OCI-LY1 (cell line): ENCODE data around the gene C11orf24.

Experiments
- H2AFZ ChIP-seq: fragments of 200-600 bp; sonication (generic), shearing (Covaris generic); 2 replicates; pipeline ENCODE4 v1.6.0; 2014; ENCODE audit warnings: antibody characterized with exemption, mild to moderate bottlenecking, low read length
- H3F3A ChIP-seq: fragments of 200-600 bp; sonication (generic), shearing (Covaris generic); 2 replicates; pipeline ENCODE4 v1.6.0; 2014; ENCODE audit warnings: mild to moderate bottlenecking, antibody characterized with exemption, low read length, moderate library complexity; ENCODE audit not compliant: insufficient read depth
- H3K27ac ChIP-seq: fragments of 200-600 bp; sonication (generic); 2 replicates; pipeline ENCODE4 v1.5.1; 2014; ENCODE audit warnings: low read length, mixed run types, mild to moderate bottlenecking, low read depth; ENCODE audit not compliant: poor library complexity, severe bottlenecking
- H3K27me3 ChIP-seq: fragments of 200-600 bp; sonication (generic); 2 replicates; pipeline ENCODE4 v1.6.0; 2014; ENCODE audit warnings: antibody characterized with exemption, mild to moderate bottlenecking, low read length, moderate library complexity; ENCODE audit not compliant: insufficient read depth
- H3K36me3 ChIP-seq: fragments of 200-600 bp; sonication (generic); 2 replicates; pipeline ENCODE4 v1.6.1; 2014; ENCODE audit warnings: mild to moderate bottlenecking, antibody characterized with exemption, low read length, moderate library complexity, mixed read lengths; ENCODE audit not compliant: insufficient read depth
- H3K4me1 ChIP-seq: fragments of 200-600 bp; sonication (generic); 2 replicates; pipeline ENCODE4 v1.5.1; 2014; ENCODE audit warnings: mild to moderate bottlenecking, low read length, moderate library complexity; ENCODE audit not compliant: insufficient read depth, severe bottlenecking
- H3K4me2 ChIP-seq: fragments of 200-600 bp; sonication (generic), shearing (Covaris generic); 2 replicates; pipeline ENCODE4 v1.6.1; 2014; ENCODE audit warnings: low read length
- H3K4me3 ChIP-seq: fragments of 200-600 bp; sonication (generic); 2 replicates; pipeline ENCODE4 v1.5.1; 2014; ENCODE audit warnings: low read length, low read depth, mild to moderate bottlenecking, mixed read lengths; ENCODE audit not compliant: poor library complexity, severe bottlenecking
- H3K79me2 ChIP-seq: fragments of 200-600 bp; shearing (Covaris generic); 2 replicates; pipeline ENCODE4 v1.6.1; 2016; ENCODE audit warnings: mixed run types, low read length, mixed read lengths; ENCODE audit not compliant: insufficient read depth
- H3K9ac ChIP-seq: fragments of 200-600 bp; sonication (generic), shearing (Covaris generic); 2 replicates; pipeline ENCODE4 v1.6.1; 2014; ENCODE audit warnings: mild to moderate bottlenecking, low read length, mixed read lengths
- H3K9me2 ChIP-seq: fragments of 200-600 bp; sonication (generic), shearing (Covaris generic); 2 replicates; pipeline ENCODE4 v1.6.1; 2014; ENCODE audit warnings: low read depth, mild to moderate bottlenecking, low read length, mixed read lengths
- H3K9me3 ChIP-seq: fragments of 200-600 bp; shearing (Covaris generic); 2 replicates; pipeline ENCODE4 v1.6.1; 2014; ENCODE audit warnings: low read length, mixed read lengths
- H4K20me1 ChIP-seq: fragments of 200-600 bp; sonication (generic), shearing (Covaris generic); 2 replicates; pipeline ENCODE4 v1.6.0; 2016; ENCODE audit warnings: mild to moderate bottlenecking, low read length; ENCODE audit not compliant: insufficient read depth
- EZH2 ChIP-seq: fragments of 200-600 bp; sonication (generic), shearing (Covaris generic); IDR thresholded peaks from 2 replicates; pipeline ENCODE4 v1.8.0; 2017; ENCODE audit warnings: borderline replicate concordance, mixed run types, mild to moderate bottlenecking, antibody characterized with exemption, low read length, moderate library complexity, mixed read lengths
- TF ChIP-seq, protein P1 (sequence below): fragments of 200-600 bp; sonication (generic), shearing (Covaris generic); IDR thresholded peaks from 2 replicates; pipeline ENCODE4 v1.5.1; 2017; ENCODE audit warnings: mild to moderate bottlenecking, antibody characterized with exemption, low read length, moderate library complexity, mixed read lengths

The C11orf24 gene

DNA sequence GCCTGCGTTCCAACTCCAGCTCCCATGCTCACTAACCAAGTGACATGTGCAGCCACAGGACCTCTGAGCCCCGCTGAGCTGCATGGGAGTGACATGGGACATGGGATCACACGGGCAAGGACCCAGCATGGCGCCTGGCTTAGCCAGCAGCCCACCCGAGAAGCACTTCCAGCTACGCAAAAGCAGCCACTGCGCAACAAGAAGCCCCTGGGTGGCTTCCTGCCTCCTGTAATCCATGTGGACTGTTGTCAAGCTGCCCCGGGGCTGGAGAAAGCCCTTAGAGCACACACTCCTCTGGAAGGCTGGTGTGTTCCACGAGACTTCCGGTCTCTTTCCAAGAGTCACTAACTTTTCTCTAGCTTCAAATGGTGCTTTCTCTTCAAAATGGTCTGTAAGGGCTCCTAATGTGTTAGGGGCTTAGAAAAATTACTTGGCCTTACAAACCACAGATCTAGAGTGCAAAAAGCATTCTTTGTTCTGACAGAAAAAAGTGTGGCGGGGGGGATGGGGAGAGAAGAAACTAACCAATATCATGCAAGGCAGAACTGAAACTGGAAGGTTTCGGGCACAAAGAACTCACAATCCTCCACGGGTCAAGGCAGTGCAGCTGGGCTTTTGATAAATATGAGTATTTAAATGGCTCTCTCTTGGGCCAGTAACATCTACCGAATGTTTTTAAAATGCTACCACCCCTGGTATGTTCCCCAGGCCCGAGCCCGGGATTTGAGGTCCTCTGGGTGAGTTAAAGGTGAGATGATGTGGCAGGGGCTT is 5.5 kb downstream of the C11orf24 start:
- no peaks in the 10 kb centered on the region for H3K9me2 ChIP-seq
- peak overlapping the region; percentile 68 for H3K4me2 ChIP-seq
- peaks cover 50% of the 10 kb centered on the region for H3K4me1 ChIP-seq
- H3K27me3 ChIP-seq = no peaks in the 10 kb centered on the region
- H3F3A ChIP-seq = peaks cover 6% of the 10 kb centered on the region; the same call in 1 of the 2 replicates
- no peaks in the 10 kb centered on the region for H3K9me3 ChIP-seq
- H3K27ac ChIP-seq = peak overlapping the region; percentile 99
- H3K79me2 ChIP-seq = no peaks in the 10 kb centered on the region
- H3K4me3 ChIP-seq = peak overlapping the region; percentile 33
- no peaks in the 10 kb centered on the region for H4K20me1 ChIP-seq
- H2AFZ ChIP-seq = no peak overlapping the region
- no peak for TF ChIP-seq EZH2
- TF ChIP-seq, protein P1, sequence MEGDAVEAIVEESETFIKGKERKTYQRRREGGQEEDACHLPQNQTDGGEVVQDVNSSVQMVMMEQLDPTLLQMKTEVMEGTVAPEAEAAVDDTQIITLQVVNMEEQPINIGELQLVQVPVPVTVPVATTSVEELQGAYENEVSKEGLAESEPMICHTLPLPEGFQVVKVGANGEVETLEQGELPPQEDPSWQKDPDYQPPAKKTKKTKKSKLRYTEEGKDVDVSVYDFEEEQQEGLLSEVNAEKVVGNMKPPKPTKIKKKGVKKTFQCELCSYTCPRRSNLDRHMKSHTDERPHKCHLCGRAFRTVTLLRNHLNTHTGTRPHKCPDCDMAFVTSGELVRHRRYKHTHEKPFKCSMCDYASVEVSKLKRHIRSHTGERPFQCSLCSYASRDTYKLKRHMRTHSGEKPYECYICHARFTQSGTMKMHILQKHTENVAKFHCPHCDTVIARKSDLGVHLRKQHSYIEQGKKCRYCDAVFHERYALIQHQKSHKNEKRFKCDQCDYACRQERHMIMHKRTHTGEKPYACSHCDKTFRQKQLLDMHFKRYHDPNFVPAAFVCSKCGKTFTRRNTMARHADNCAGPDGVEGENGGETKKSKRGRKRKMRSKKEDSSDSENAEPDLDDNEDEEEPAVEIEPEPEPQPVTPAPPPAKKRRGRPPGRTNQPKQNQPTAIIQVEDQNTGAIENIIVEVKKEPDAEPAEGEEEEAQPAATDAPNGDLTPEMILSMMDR = no peak
- H3K36me3 ChIP-seq = peaks cover 63% of the 10 kb centered on the region
- H3K9ac ChIP-seq = peak overlapping the region; percentile 68

DNA sequence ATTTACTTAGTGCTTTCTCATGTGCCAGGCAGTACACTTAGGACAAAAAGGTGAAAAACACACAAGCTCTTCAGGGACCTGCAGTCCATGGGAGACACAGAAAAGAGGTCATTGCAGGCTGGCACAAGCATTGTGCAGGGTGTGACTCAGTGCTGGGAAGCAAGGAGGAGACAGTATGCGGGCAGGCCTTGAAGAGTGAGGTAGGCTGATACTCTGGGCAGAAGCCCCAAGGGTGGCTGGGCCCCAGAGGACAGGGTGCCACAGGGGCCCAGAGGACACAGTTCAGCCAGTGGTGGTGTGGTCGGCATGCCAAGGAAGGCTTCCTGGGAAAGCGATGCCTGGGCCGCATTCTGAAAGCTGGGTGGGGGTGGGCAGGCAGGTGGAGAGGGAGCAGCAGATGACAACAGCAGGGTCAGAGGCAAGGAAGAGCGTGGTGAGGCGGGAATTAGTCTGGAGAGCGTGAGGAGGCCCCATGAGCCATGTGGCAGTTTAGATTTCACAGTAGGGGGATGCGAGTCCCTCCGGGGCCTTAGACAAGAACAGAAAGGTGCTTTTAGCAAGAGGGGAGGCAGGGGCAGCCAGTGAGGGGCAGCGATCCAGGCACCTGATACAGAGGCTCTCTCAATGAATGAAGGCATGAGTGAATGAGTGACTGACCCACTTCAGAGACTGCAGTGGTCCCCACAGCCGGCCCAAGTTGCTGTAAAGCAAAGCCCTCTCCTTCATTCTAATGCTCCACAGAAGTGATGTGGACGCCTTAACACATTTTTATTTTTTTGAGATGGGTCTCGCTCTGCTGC is 6.8 kb downstream of the C11orf24 start:
- H3K27me3 ChIP-seq = no peaks in the 10 kb centered on the region
- H3K4me1 ChIP-seq = peaks cover 36% of the 10 kb centered on the region
- H2AFZ ChIP-seq = no peak overlapping the region
- TF ChIP-seq, protein P1 = no peak
- no peak for TF ChIP-seq EZH2
- peaks cover 6% of the 10 kb centered on the region; the same call in 1 of the 2 replicates for H3F3A ChIP-seq
- H3K79me2 ChIP-seq = no peaks in the 10 kb centered on the region
- no peak overlapping the region for H3K9ac ChIP-seq
- H4K20me1 ChIP-seq = no peaks in the 10 kb centered on the region
- H3K9me3 ChIP-seq = no peaks in the 10 kb centered on the region
- H3K9me2 ChIP-seq = no peaks in the 10 kb centered on the region
- H3K36me3 ChIP-seq = peaks cover 73% of the 10 kb centered on the region
- H3K4me2 ChIP-seq = no peak overlapping the region
- H3K4me3 ChIP-seq = no peak overlapping the region
- peak overlapping the region; percentile 99 for H3K27ac ChIP-seq

DNA sequence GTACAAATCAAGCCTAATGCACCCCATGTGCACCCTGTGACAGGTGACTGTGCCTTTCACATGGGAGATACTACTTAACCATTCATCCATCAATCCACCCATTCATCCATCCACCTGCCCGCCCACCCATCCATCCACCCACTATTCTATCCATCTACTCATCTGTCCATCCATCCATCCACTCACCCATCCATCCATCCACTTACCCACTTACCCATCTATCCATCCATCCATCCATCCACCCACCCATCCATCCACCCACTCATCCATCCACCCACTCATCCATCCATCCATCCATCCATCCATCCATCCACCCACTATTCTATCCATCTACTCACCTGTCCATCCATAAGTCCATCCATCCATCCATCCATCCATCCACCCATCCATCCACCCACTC is 7.5 kb downstream of the C11orf24 start:
- TF ChIP-seq, protein P1 = no peak
- TF ChIP-seq EZH2 = no peak
- Histone ChIP-seq H3K4me1 (peaks cover 29% of the 10 kb centered on the region), H3K27me3 (no peaks in the 10 kb centered on the region), H3K4me3 (no peak overlapping the region), H4K20me1 (no peaks in the 10 kb centered on the region), H3K27ac (no peak overlapping the region), H3K36me3 (peaks cover 73% of the 10 kb centered on the region), H3K9ac (no peak overlapping the region), H3K4me2 (no peak overlapping the region), H3K9me2 (no peaks in the 10 kb centered on the region), H3K79me2 (no peaks in the 10 kb centered on the region), H3K9me3 (no peaks in the 10 kb centered on the region), H2AFZ (no peak overlapping the region), H3F3A (peaks cover 6% of the 10 kb centered on the region; the same call in 1 of the 2 replicates)
